IMR-90 (cell line): ENCODE measurements around the gene PEAK3. TPM values are rescaled to one million over a fixed set of nuclear protein-coding genes. Genes with fewer than 3 reads are reported as not detected.

Experiments used
- BHLHE40 ChIP-seq: fragments of 150-350 bp; IDR thresholded peaks from 2 replicates; pipeline ENCODE4 v1.6.1; 2016; ENCODE audit warnings: mild to moderate bottlenecking, low read depth, low read length
- FOS ChIP-seq: fragments of 150-350 bp; IDR thresholded peaks from 2 replicates; pipeline ENCODE4 v1.6.1; 2016; ENCODE audit warnings: low read depth, low read length
- POLR2A ChIP-seq: IDR thresholded peaks from 2 replicates; pipeline ENCODE4 v1.6.1; 2012; ENCODE audit warnings: mild to moderate bottlenecking, low read depth, low read length
- RFX5 ChIP-seq: IDR thresholded peaks from 2 replicates; pipeline ENCODE4 v1.8.0; 2012; ENCODE audit warnings: low read depth, mild to moderate bottlenecking, low read length, moderate library complexity
- polyA plus RNA-seq, 3 experiments: library from polyadenylated mRNA; depleted of rRNA; stranded (reverse); fragments of >200 nt; gene quantifications; 2 replicates each; pipeline ENCODE4 v1.2.3, GENCODE V29; 2012; ENCODE audit warnings: low replicate concordance in 1 of 3
- total RNA-seq: library from RNA; depleted of rRNA; stranded (reverse); fragments of >200 nt; gene quantifications from 2 replicates; pipeline ENCODE4 v1.2.3, GENCODE V29; 2012
- TF ChIP-seq, protein P1 (sequence below): fragments of 150-350 bp; IDR thresholded peaks from 2 replicates; pipeline ENCODE4 v1.6.1; 2016; ENCODE audit warnings: low read depth, mild to moderate bottlenecking, low read length, moderate library complexity, borderline replicate concordance

PEAK3 gene
- total and polyA plus RNA-seq, 2 of the 4 experiments (the other 2 are of a cell fraction): under 0.01 to 0.09 TPM

GRCh38 chr19:2249010-2249866 lies 32.7 kb downstream of the PEAK3 start, which contains the start of gene AMH (continued):
- TF ChIP-seq, protein P1, sequence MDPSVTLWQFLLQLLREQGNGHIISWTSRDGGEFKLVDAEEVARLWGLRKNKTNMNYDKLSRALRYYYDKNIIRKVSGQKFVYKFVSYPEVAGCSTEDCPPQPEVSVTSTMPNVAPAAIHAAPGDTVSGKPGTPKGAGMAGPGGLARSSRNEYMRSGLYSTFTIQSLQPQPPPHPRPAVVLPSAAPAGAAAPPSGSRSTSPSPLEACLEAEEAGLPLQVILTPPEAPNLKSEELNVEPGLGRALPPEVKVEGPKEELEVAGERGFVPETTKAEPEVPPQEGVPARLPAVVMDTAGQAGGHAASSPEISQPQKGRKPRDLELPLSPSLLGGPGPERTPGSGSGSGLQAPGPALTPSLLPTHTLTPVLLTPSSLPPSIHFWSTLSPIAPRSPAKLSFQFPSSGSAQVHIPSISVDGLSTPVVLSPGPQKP: no peak
- no peak for TF ChIP-seq POLR2A
- TF ChIP-seq BHLHE40: no peak
- no peak for TF ChIP-seq RFX5
- no peak for TF ChIP-seq FOS
